Measurements from ENCODE around the gene RSBN1. TPM values are rescaled to one million over a fixed set of nuclear protein-coding genes. Genes with fewer than 3 reads are reported as not detected.
A peak's percentile ranks its signal among the peaks of the same experiment; 100 is the strongest.

RSBN1 gene
- total RNA-seq, 6 donors from 2014 or later: 20.2 to 32.8 (median 23.6) TPM

DNA sequence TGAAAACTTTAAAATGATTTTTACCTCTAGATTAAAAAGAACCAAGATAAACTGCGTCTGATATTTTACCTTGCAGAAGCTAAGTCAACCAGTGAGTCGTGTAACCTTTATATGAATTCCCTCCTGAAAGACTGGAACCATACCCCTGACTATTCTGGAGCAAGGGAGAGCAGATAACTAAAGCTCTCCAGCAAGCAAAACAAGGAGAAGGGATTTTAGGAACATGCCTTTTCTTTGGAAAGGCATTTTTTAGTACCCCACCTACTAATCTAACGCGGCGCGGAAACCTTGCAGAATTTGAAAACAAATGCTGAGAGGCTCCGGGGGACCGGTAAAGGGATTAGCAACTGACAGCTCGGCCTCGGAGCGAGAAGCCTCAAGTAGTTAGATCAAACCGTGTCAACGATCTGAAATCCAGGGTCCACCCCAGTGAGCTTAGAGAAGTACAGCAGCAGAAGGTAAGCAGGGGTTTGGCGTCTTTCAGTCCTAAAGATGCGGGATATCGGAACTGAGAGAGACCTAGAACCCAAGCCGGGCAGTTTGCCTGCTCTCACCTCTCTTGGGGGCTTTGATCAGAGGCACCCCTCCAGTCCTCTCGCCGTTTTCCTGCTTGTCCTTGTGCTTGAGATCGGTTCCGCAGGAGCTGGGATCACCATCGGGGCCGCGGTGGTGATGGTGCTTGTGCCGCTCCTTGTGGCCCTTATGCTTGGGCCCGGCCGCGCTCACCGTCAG, 954 bp downstream of the RSBN1 start:
- DNase-seq: peak in 1 of 2 donors; percentile 23
- 0% methylated on average over 16 to 29 of the region's 29 CpGs for WGBS, 2 donors
- TF ChIP-seq, protein P1, sequence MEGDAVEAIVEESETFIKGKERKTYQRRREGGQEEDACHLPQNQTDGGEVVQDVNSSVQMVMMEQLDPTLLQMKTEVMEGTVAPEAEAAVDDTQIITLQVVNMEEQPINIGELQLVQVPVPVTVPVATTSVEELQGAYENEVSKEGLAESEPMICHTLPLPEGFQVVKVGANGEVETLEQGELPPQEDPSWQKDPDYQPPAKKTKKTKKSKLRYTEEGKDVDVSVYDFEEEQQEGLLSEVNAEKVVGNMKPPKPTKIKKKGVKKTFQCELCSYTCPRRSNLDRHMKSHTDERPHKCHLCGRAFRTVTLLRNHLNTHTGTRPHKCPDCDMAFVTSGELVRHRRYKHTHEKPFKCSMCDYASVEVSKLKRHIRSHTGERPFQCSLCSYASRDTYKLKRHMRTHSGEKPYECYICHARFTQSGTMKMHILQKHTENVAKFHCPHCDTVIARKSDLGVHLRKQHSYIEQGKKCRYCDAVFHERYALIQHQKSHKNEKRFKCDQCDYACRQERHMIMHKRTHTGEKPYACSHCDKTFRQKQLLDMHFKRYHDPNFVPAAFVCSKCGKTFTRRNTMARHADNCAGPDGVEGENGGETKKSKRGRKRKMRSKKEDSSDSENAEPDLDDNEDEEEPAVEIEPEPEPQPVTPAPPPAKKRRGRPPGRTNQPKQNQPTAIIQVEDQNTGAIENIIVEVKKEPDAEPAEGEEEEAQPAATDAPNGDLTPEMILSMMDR (IDR thresholded peaks at IDR 0.05): no peak
- TF ChIP-seq EP300 (IDR thresholded peaks at IDR 0.05) (no peak), POLR2AphosphoS5 (IDR thresholded peaks at IDR 0.05) (no peak), POLR2A (IDR thresholded peaks at IDR 0.05) (no peak)
- peak overlapping the region; percentile 73 to 95 (median 92) for H3K4me3 ChIP-seq
- peak; percentile 64 to 70 for ATAC-seq (ENCODE audit: low FRiP score in 2 of 2)
- peaks cover 20 to 32% (median 24%) of the 10 kb centered on the region in 4 donors for H3K4me1 ChIP-seq
- no peaks in the 10 kb centered on the region for H3K9me3 ChIP-seq
- H3K36me3 ChIP-seq: no peaks in the 10 kb centered on the region
- peak overlapping the region; percentile 97 to 99 (median 98) for H3K27ac ChIP-seq
- H3K27me3 ChIP-seq: no peaks in the 10 kb centered on the region

DNA sequence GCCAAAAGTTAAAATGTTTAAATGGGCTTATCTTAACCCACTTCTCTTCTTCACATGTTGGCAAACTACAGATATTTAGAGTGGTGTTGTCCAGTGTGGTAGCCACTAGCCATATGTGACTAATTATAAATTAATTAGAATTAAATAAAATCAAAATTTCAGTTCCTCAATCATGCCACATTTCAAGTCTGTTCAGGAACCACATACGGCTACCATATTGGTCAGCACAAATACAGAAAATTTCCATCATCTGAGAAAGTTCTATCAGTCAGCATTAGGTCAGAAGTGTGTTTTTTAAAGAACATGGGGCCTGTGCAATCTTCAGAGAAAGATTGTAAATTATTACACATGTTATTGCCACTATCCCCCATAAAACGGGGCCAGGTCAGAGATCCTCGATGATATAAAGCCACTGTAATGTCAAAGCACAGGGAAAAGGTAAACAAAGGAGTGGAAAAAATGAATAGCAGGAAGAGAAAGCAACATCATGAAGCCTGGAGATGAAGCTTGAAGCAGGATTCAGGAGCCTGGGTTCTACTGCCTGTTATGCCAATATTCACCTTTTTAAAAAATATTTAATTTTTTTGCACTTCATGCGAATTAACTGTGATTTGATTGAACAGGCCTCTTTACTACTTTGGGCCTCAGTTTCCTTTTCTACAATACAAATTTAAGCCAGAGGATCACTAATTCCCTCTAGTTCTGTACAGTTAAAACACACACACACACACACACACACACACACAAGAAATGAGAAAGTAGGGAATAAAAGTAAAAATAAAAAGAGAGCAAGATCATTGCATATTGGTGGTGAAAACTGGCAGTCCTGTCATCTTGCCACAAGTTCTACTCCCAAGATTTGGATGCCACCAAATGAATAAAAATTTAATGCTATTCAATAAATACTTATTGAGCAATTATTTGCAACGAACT, 2.3 kb downstream of the RSBN1 start:
- TF ChIP-seq POLR2AphosphoS5 (IDR thresholded peaks at IDR 0.05) (no peak), EP300 (IDR thresholded peaks at IDR 0.05) (no peak)
- Histone ChIP-seq H3K27ac (peak overlapping the region in 2 of 4 donors; percentile 39 to 97), H3K9me3 (no peaks in the 10 kb centered on the region), H3K27me3 (no peaks in the 10 kb centered on the region), H3K4me3 (peak overlapping the region in 3 of 4 donors; percentile 73 to 95 (median 89)), H3K4me1 (peaks cover 20 to 45% (median 31%) of the 10 kb centered on the region in 4 donors), H3K36me3 (no peaks in the 10 kb centered on the region)
- ATAC-seq (ENCODE audit: low FRiP score in 2 of 2) (no peak), DNase-seq (no peak)
- 31 to 38% methylated on average over 5 of the region's 5 CpGs for WGBS, 2 donors

DNA sequence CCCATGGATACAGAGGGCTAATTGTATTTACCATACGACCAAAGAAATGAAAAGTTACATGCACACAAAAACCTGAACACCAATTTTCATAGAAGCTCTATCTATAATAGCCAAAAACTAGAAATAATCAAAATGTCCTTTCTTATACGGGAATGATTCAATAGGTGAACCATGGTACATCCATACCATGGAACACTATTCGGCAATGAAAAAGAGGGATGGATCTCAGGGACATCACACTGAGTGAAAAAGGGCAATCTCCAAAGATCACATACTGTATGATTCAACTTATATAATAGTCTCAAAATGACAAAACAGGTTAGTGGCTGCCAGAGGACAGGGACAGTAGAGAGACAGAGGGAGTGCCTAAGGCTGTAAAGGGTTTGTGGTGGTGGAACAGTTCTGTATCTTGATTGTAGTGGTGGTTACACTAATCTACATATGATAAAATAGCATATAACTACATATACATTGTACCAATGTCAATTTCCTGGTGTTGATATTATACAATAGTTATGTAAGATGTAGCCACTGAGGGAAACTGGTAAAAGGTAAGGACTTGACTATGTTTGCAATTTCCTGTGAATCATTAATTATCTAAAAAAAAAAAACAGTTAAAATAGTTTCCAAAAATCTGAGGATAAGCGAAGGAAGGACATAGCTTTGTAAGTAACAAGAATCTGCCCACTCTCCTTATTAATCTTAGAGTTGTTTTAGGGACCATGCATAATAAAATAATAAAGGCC, 3.7 kb downstream of the RSBN1 start:
- TF ChIP-seq EP300 (IDR thresholded peaks at IDR 0.05) (no peak), POLR2A (IDR thresholded peaks at IDR 0.05) (no peak), POLR2AphosphoS5 (IDR thresholded peaks at IDR 0.05) (no peak)
- TF ChIP-seq, protein P1 (IDR thresholded peaks at IDR 0.05): no peak
- Histone ChIP-seq H3K36me3 (no peaks in the 10 kb centered on the region), H3K4me3 (no peak overlapping the region), H3K27ac (peak overlapping the region in 1 of 4 donors; percentile 6), H3K4me1 (peaks cover 31 to 56% (median 41%) of the 10 kb centered on the region in 4 donors), H3K27me3 (no peaks in the 10 kb centered on the region), H3K9me3 (no peaks in the 10 kb centered on the region)
- 83% methylated on average over 4 of the region's 4 CpGs for WGBS, 2 donors
- ATAC-seq (ENCODE audit: low FRiP score in 2 of 2) (no peak), DNase-seq (no peak)

DNA sequence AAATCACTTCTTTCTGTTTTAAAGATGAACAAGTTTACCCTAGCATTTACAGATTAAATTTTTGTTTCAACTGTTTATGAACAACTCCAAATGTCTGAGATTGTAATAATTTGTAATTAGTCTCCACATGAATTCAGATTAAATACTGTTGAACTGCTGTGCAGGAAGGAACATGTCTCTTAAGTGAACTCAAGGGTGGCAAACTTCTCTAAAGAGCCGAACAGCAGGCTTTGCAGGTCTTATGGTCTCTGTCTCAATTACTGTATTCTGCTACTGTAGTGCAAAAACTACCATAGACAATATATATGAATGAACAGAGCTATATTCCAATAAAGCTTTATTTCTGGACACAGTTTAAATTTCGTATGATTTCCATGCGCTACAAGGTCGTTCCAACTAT, 6.6 kb downstream of the RSBN1 start:
- no peak for DNase-seq
- ATAC-seq (ENCODE audit: low FRiP score in 2 of 2): no peak

More for the DNA sequence above, 6.6 kb downstream of the RSBN1 start:
- H3K4me1 ChIP-seq: peaks cover 35 to 61% (median 46%) of the 10 kb centered on the region in 4 donors
- no peaks in the 10 kb centered on the region for H3K36me3 ChIP-seq
- H3K27me3 ChIP-seq: no peaks in the 10 kb centered on the region
- WGBS, 2 donors: 89 to 92% methylated on average over 4 of the region's 4 CpGs
- H3K4me3 ChIP-seq: no peak overlapping the region
- TF ChIP-seq, protein P1 (IDR thresholded peaks at IDR 0.05): no peak
- no peak for TF ChIP-seq POLR2A (IDR thresholded peaks at IDR 0.05)
- TF ChIP-seq EP300 (IDR thresholded peaks at IDR 0.05): no peak
- TF ChIP-seq POLR2AphosphoS5 (IDR thresholded peaks at IDR 0.05): no peak
- peak overlapping the region in 1 of 4 donors; percentile 9 for H3K27ac ChIP-seq
- H3K9me3 ChIP-seq: no peaks in the 10 kb centered on the region

Measured in upper lobe of left lung (tissue), 6 donors.